ENCODE measurements around the gene STYXL1. TPM values are rescaled to one million over a fixed set of nuclear protein-coding genes. Genes with fewer than 3 reads are reported as not detected.
"Not testable (repeated sequence)": the region's sequence is repeated elsewhere in the genome, so short reads cannot be mapped to it uniquely, and the experiment has no call there.

Gene STYXL1
- total RNA-seq, 1 donor from 2014 or later: 56.1 TPM

GRCh38 chr7:76091506-76091905 lies 43.7 kb upstream of the STYXL1 start:
- H3K9ac ChIP-seq: no peak overlapping the region
- no peaks in the 10 kb centered on the region for H3K27me3 ChIP-seq
- no peaks in the 10 kb centered on the region for H3K79me2 ChIP-seq (ENCODE audit: low read depth)
- H2AFZ ChIP-seq (replicated peaks): no peak overlapping the region
- H3K9me3 Mint-ChIP-seq: no peaks in the 10 kb centered on the region
- H3K27ac Mint-ChIP-seq: no peak overlapping the region
- peaks cover 7% of the 10 kb centered on the region for H3K27me3 Mint-ChIP-seq (ENCODE audit: insufficient read depth, low read depth)
- TF ChIP-seq EZH2phosphoT487 (IDR thresholded peaks at IDR 0.05) (no peak), EZH2 (IDR thresholded peaks at IDR 0.05) (no peak), CTCF (IDR thresholded peaks at IDR 0.05) (no peak)
- H3K4me3 Mint-ChIP-seq: no peak overlapping the region
- H3K9me3 ChIP-seq (ENCODE audit: low read depth): no peaks in the 10 kb centered on the region
- H3F3A ChIP-seq (ENCODE audit: low read depth): no peaks in the 10 kb centered on the region
- no peak overlapping the region for H3K27ac ChIP-seq
- no peaks in the 10 kb centered on the region for H3K36me3 Mint-ChIP-seq
- no peak overlapping the region for H3K4me2 ChIP-seq
- DNase-seq (ENCODE audit: low spot score): no peak
- H3K4me1 Mint-ChIP-seq: no peaks in the 10 kb centered on the region
- no peaks in the 10 kb centered on the region for H3K4me1 ChIP-seq
- H4K20me1 ChIP-seq (ENCODE audit: low read depth): no peaks in the 10 kb centered on the region
- H3K36me3 ChIP-seq: no peaks in the 10 kb centered on the region
- H3K4me3 ChIP-seq: no peak overlapping the region

GRCh38 chr7:76089865-76090475 lies 42.2 kb upstream of the STYXL1 start:
- peaks cover 7% of the 10 kb centered on the region for H3K27me3 Mint-ChIP-seq (ENCODE audit: insufficient read depth, low read depth)
- H3K36me3 Mint-ChIP-seq: no peaks in the 10 kb centered on the region
- Histone ChIP-seq H3K27me3 (no peaks in the 10 kb centered on the region), H3K4me1 (no peaks in the 10 kb centered on the region), H3K4me2 (no peak overlapping the region), H3K9ac (no peak overlapping the region), H3K4me3 (no peak overlapping the region), H3K79me2 (ENCODE audit: low read depth) (no peaks in the 10 kb centered on the region), H3K27ac (no peak overlapping the region), H4K20me1 (ENCODE audit: low read depth) (no peaks in the 10 kb centered on the region), H3K36me3 (no peaks in the 10 kb centered on the region), H2AFZ (replicated peaks) (no peak overlapping the region), H3K9me3 (ENCODE audit: low read depth) (no peaks in the 10 kb centered on the region), H3F3A (ENCODE audit: low read depth) (no peaks in the 10 kb centered on the region)
- H3K4me3 Mint-ChIP-seq: no peak overlapping the region
- H3K4me1 Mint-ChIP-seq: no peaks in the 10 kb centered on the region
- H3K27ac Mint-ChIP-seq: no peak overlapping the region
- no peak for TF ChIP-seq CTCF (IDR thresholded peaks at IDR 0.05)
- no peak for TF ChIP-seq EZH2phosphoT487 (IDR thresholded peaks at IDR 0.05)
- TF ChIP-seq EZH2 (IDR thresholded peaks at IDR 0.05): no peak
- DNase-seq (ENCODE audit: low spot score): no peak
- H3K9me3 Mint-ChIP-seq: no peaks in the 10 kb centered on the region

GRCh38 chr7:76087362-76087791 lies 39.6 kb upstream of the STYXL1 start:
- not testable (repeated sequence) for H3K27me3 Mint-ChIP-seq (ENCODE audit: insufficient read depth, low read depth); H3K4me3 ChIP-seq; H3K27ac Mint-ChIP-seq; H2AFZ ChIP-seq (replicated peaks); H3F3A ChIP-seq (ENCODE audit: low read depth); H3K27ac ChIP-seq; H3K9me3 Mint-ChIP-seq; H3K36me3 ChIP-seq; H3K27me3 ChIP-seq; H3K9me3 ChIP-seq (ENCODE audit: low read depth); H3K79me2 ChIP-seq (ENCODE audit: low read depth); H3K4me1 ChIP-seq; H3K4me2 ChIP-seq; DNase-seq (ENCODE audit: low spot score); H3K9ac ChIP-seq; H3K4me3 Mint-ChIP-seq; H4K20me1 ChIP-seq (ENCODE audit: low read depth); H3K4me1 Mint-ChIP-seq; H3K36me3 Mint-ChIP-seq

- Mint-ChIP-seq H3K9me3 (no peaks in the 10 kb centered on the region), H3K27me3 (ENCODE audit: insufficient read depth, low read depth) (peaks cover 2% of the 10 kb centered on the region)
- H3K4me1 ChIP-seq: no peaks in the 10 kb centered on the region
Measured at GRCh38 chr7:76086070-76086469, 38.3 kb upstream of the STYXL1 start.

GRCh38 chr7:76084115-76084514 lies 36.3 kb upstream of the STYXL1 start:
- not testable (repeated sequence) for H3K4me2 ChIP-seq; H3K36me3 ChIP-seq; H3K27ac ChIP-seq; DNase-seq (ENCODE audit: low spot score); H3K4me1 ChIP-seq; H3K9me3 Mint-ChIP-seq; H3K27me3 ChIP-seq; H3F3A ChIP-seq (ENCODE audit: low read depth); H3K4me3 ChIP-seq; H4K20me1 ChIP-seq (ENCODE audit: low read depth); H3K36me3 Mint-ChIP-seq; H3K79me2 ChIP-seq (ENCODE audit: low read depth); H3K4me3 Mint-ChIP-seq; H3K4me1 Mint-ChIP-seq; H3K27ac Mint-ChIP-seq; H2AFZ ChIP-seq (replicated peaks); H3K9me3 ChIP-seq (ENCODE audit: low read depth); H3K27me3 Mint-ChIP-seq (ENCODE audit: insufficient read depth, low read depth); H3K9ac ChIP-seq

More at GRCh38 chr7:76086070-76086469, 38.3 kb upstream of the STYXL1 start:
- Histone ChIP-seq H3K36me3 (no peaks in the 10 kb centered on the region), H3K79me2 (ENCODE audit: low read depth) (no peaks in the 10 kb centered on the region), H3K4me2 (no peak overlapping the region), H3K9ac (no peak overlapping the region), H3F3A (ENCODE audit: low read depth) (no peaks in the 10 kb centered on the region), H3K27me3 (no peaks in the 10 kb centered on the region), H4K20me1 (ENCODE audit: low read depth) (no peaks in the 10 kb centered on the region), H3K9me3 (ENCODE audit: low read depth) (no peaks in the 10 kb centered on the region), H3K4me3 (no peak overlapping the region), H3K27ac (no peak overlapping the region), H2AFZ (replicated peaks) (no peak overlapping the region)
- no peaks in the 10 kb centered on the region for H3K36me3 Mint-ChIP-seq
- no peaks in the 10 kb centered on the region for H3K4me1 Mint-ChIP-seq
- TF ChIP-seq EZH2 (IDR thresholded peaks at IDR 0.05) (no peak), EZH2phosphoT487 (IDR thresholded peaks at IDR 0.05) (no peak), CTCF (IDR thresholded peaks at IDR 0.05) (no peak)
- H3K27ac Mint-ChIP-seq: no peak overlapping the region
- DNase-seq (ENCODE audit: low spot score): no peak
- H3K4me3 Mint-ChIP-seq: no peak overlapping the region

All from neural progenitor cell (in vitro differentiated cells).